GM18517 (cell line): Measurements from ENCODE around the gene SMCO2.
A peak's percentile ranks its signal among the peaks of the same experiment; 100 is the strongest.
"Not testable (repeated sequence)": the region's sequence is repeated elsewhere in the genome, so short reads cannot be mapped to it uniquely, and the experiment has no call there.

Experiments
- ATAC-seq: cut with Tn5 transposase; IDR thresholded peaks from one replicate; pipeline ENCODE4 v1.9.1; 2021; ENCODE audit warnings: mild to moderate bottlenecking, moderate library complexity; ENCODE audit not compliant: unreplicated experiment

Gene SMCO2

GRCh38 chr12:27523642-27524493, 77.3 kb downstream of the SMCO2 start, which contains the start of gene PPFIBP1:
TSS of gene PPFIBP1 (plus strand) at chr12:27524206. CDS start at chr12:27633397, 109,191 bp downstream.
- peak; percentile 90 for ATAC-seq

- ATAC-seq = no peak
These were observed 77.9 kb downstream of the SMCO2 start for GRCh38 chr12:27524494-27524835.

DNA sequence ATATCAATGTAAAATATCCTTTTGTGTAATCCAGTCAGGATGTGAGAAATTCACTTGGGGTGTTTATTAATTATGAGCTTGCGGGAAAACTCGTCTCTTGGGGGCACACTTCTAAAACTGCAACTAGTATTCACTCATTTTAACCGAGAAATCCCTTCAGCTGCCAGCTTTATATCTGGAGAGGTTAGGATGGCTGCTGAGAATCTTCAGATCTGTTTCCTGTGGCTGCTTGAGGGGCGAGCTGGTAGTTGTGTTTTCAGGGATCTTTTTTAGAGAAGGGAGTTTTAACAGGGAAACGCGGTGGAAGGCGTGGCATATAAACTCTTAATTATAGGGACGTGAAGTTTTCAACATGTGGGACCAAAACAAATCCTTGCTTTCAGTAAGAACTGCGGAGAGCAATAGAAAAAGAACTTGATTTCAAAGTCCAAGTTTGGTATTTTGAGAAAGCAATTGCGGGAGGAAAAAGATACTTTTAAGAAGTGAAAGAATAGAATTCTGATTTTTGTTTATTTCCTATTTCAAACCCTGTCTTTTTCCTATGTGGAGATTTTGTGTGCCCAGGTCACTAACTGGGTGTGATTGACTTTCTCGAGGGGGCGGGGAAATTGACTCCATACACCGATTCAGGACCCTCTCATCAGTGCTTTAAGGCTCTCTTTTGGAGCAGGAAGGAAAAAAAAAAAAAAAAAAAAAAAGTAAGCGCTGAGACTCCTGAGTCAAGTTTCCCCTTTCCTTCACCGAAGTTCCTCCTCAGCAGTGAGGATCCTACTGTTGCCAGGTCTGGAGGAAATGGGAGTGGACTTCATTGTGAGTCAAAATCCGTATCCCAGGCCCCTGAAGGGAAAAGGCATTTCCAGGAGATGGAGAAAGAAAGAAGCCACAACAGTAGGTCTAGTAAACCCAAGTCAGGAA, 78.6 kb downstream of the SMCO2 start:
- no peak for ATAC-seq

DNA sequence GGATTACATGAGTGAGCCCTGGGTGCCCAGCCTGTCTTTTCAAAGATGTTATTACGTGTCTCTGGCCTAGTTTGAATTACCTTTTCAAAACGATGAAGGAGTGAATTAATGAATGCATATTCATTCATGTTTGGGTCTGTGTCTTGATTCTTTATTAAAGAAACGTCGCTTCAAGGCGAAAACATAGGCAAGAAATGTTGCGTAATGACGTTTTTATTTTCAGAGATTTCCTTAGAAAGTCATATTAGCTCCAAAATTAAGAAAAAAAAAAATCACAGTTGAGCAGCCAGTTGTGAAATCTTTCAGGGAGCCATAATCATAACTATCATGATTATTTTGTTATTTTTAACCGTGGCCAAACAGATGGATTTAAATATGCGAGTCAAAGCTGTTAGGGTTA, 81.0 kb downstream of the SMCO2 start:
- no peak for ATAC-seq

DNA sequence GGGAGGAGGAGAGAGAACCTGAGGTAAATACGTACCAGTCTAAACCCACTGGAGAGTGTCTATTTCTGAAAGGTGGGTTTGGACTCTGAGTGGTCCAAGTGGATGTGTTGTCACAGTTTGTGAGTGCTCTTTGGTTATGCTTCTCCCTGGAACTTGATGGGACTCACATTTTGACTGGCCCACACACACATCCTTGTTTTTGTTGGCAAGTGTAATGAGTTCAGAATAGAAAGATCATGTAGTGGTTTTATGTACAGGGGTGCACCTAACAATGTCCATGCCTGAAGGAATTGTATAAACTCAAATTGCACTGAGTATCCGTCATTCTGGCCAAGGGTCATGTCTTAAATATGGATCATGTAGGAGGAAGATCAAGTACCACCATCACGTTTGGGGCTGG, 82.3 kb downstream of the SMCO2 start:
- ATAC-seq = no peak

- no peak for ATAC-seq
These were observed 83.8 kb downstream of the SMCO2 start for GRCh38 chr12:27530157-27530922.

GRCh38 chr12:27531896-27532295, 85.4 kb downstream of the SMCO2 start:
- no peak for ATAC-seq

DNA sequence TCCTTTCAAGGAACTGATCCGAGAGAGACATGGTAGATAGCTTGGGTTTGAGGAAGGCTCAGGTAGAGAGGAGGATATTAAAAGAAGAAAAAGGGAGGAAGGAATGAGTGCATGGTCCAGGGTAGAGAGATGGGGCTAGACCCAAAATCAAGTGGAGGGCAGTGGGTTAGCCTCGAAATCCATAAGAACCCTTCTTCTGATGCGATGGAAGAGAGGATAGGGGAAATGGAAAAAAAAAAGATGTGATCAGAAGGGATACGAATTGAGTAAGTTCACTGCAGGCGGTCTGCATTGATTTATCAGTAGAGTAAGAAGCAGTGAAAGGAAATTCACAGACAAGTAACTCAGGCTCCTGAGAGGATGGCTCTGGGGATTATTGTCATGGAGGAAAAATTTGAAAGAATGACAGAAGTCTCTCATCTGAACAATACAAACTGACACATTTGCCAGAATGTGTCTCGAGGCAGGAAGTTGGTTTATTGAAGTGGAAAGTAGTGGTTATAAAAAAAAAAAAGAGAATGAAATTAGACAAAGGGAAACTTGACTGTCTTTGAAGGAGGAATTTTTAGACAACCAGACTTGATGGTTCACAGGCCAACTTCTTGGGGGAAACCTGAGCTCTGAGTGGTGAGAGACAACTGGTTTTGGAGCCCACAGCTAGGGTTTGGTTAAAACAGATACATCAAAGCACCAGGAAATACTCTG, 87.7 kb downstream of the SMCO2 start:
- ATAC-seq = peak; percentile 54

DNA sequence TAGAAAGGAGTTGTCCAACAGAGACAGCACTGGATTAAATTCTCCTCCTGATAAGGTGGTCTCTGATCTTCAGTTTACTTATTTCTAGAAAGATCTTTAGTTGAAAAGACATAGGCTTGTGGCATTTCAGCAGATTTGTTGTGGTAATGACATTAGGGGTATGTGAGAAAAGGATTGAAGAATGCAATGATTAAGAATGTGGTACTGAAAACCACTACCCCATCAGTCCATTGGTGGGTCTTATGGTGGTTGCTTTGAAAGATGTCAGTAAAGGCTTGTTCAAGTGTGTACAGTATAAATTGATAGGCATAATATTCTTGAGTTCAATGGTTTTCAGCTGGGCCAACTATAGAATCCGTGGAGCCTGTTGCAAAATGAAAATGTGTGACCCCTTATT, 88.2 kb downstream of the SMCO2 start:
- no peak for ATAC-seq

GRCh38 chr12:27535318-27535717, 88.8 kb downstream of the SMCO2 start:
- ATAC-seq = no peak

DNA sequence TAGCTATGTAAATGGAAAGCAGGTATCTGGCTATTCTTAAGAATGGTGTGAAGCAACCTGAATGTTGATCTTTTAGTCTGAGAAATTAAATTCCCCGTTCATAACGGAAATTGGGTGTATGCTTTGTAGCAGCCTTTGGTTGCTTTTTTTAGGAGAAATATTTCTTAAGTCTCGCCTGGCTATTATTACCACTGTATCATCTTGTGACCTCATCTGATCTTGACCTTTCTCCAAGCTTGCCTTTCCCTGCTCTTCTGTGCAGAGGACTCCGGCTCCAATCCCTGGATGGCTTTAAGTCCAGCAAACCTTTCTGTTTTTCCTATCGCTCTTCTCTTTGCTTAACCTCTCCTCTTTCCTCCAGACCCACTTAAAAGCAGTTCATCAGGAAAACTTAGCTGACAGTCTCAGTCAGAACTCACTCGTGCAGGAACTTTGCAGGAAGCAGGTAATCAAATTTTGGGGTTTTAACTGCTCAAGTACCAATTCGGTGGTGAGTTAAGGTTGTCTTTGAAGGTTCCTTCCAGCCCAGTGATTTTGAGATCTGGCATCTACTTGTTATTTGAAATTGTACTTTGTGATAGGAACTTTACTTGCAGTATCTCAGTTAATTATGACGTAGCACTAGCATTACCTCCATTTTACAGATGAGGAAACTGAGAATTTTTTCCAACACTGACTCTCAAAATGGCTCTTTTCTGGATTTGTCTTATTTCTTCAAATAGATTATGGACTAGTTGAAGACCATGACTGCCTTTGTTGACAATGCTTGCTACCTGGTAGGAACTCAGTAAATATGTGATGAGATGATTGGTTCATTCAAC, 91.5 kb downstream of the SMCO2 start:
- no peak for ATAC-seq

GRCh38 chr12:27539191-27539631, 92.7 kb downstream of the SMCO2 start:
- ATAC-seq = no peak

- ATAC-seq = no peak
These were observed 94.6 kb downstream of the SMCO2 start for GRCh38 chr12:27541031-27541719.

DNA sequence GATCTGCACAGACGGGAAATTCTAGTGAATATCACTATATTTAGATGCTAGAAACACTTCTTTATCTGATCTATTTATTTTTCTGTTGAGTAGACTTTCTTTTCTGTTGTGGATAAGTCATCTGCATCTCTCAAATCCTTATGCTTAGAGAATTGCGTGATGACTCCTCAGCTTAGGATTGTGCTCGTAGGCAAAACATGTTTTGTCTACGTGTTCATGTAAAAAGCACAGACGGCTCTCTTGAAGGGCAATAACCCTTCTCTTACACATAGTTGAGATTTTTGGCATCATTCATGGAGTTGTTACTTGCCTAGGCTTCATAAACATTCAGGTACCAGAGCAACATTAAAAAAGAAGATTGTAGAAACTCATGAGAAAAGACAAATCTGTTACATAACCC, 96.1 kb downstream of the SMCO2 start:
- ATAC-seq = no peak

DNA sequence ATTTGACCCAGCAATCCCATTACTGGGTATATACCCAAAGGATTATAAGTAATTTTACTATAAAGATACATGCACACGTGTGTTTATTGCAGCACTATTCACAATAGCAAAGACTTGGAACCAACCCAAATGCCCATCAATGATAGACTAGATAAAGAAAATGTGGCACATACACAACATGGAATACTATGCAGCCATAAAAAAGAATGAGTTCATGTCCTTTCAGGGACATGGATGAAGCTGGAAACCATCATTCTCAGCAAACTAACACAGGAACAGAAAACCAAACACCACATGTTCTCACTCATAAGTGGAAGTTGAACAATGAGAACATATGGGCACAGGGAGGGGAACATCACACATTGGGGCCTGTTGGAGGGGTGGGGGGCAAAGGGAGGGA, 98.3 kb downstream of the SMCO2 start:
- not testable (repeated sequence) for ATAC-seq

DNA sequence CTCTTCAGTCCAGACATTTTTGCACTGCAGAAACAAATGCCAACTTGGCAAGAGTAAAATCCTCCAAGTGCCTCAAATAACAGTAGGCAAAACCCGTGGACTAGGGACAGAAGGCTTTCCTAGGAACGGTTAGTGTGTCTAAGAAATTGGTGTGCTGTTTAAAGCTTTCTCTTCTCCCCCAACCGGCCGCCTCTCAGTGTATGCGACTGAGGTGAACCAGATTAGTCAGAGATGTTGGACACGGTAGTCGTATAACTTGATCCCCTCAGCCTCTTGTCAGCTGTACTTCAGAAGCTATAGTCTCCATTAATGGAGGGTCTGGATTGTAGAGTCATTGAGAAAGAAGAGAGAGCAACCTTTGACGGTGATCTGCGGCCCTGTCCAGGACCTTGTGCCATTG, 99.1 kb downstream of the SMCO2 start:
- ATAC-seq = no peak

- ATAC-seq = no peak
These were observed 101.1 kb downstream of the SMCO2 start for GRCh38 chr12:27547592-27547991.

DNA sequence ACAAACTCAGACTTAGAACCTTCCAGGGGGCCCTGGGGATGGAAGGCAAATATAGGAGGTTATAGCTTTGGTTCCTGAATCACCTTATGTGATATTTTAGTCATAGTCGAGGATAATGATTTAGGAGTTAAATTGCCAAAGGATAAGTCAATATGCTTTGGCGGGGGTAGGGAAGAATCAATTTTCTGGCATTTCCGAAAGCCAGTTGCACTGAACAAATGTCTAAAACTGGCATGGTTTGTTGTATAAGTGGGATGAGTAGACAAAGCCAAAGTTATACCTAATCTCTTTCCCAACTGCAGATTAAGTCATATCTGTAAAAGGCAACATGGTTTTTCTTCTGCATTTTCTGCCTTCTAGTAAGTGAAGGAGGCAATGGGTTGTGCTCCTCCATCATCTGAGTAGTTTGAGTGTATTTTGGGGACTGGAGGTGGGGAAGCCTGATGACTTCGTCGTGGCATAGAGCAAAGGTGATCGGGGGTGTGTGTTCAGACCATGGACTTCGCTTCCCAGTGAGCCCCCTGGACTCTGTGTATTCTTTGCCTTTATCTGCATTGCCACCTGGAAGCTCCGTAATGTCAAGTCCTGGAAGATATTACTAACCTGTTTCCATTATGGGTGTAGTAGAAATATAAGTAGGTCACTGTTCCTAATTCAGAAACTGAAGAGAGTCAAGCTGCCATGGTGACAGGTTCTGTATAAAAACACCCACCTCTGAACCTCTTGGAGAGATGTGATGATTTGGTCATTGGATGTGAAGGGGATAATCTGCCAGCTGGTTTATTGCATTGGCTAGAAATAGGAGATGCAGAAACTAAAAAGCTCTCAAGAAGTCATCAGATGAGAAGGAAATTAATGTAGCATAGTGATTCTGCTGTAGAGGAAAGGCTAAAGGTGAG, 102.0 kb downstream of the SMCO2 start:
- no peak for ATAC-seq
